Stimulated activated naive CD4-positive, alpha-beta T cell (primary cell): Measurements from ENCODE around the gene CNOT9.

Experiments
- DNase-seq, 6 experiments: peaks; one replicate each; lab custom pipeline; 2025; lab: John Stamatoyannopoulos, UW

CNOT9 gene

GRCh38 chr2:218577482-218578220, 9.0 kb downstream of the CNOT9 start:
- DNase-seq = no peak

GRCh38 chr2:218578272-218578877, 9.7 kb downstream of the CNOT9 start:
- no peak for DNase-seq

- DNase-seq = no peak
These were observed 13.4 kb downstream of the CNOT9 start for GRCh38 chr2:218582076-218582475.

- no peak for DNase-seq
These were observed 15.6 kb downstream of the CNOT9 start for GRCh38 chr2:218583983-218584850.

- no peak for DNase-seq
These were observed 16.9 kb downstream of the CNOT9 start for GRCh38 chr2:218585541-218585940.

- DNase-seq = no peak
These were observed 36.8 kb downstream of the CNOT9 start for GRCh38 chr2:218605432-218605831.

- no peak for DNase-seq
These were observed 38.9 kb downstream of the CNOT9 start, which contains the start of gene PLCD4 for GRCh38 chr2:218607436-218608115. PLCD4 (plus strand) TSS chr2:218607899; CDS start chr2:218615740, 7,841 bp downstream.

GRCh38 chr2:218615868-218616315, 47.3 kb downstream of the CNOT9 start:
- DNase-seq = no peak

GRCh38 chr2:218618102-218618860, 49.6 kb downstream of the CNOT9 start:
- no peak for DNase-seq

- DNase-seq = no peak
These were observed 52.4 kb downstream of the CNOT9 start for GRCh38 chr2:218621007-218621406.

GRCh38 chr2:218622606-218623365, 54.1 kb downstream of the CNOT9 start:
- DNase-seq = no peak

- DNase-seq = no peak
These were observed 54.7 kb downstream of the CNOT9 start for GRCh38 chr2:218623366-218623705.

- no peak for DNase-seq
These were observed 57.7 kb downstream of the CNOT9 start for GRCh38 chr2:218626369-218626768.

GRCh38 chr2:218627939-218628338, 59.3 kb downstream of the CNOT9 start:
- no peak for DNase-seq

GRCh38 chr2:218631837-218632236, 63.2 kb downstream of the CNOT9 start:
- DNase-seq = no peak

- DNase-seq = no peak
These were observed 67.1 kb downstream of the CNOT9 start for GRCh38 chr2:218635719-218636118.

GRCh38 chr2:218638372-218638771, 69.7 kb downstream of the CNOT9 start:
- no peak for DNase-seq

- DNase-seq = no peak
These were observed 73.5 kb downstream of the CNOT9 start for GRCh38 chr2:218642121-218642656.

GRCh38 chr2:218642786-218643185, 74.1 kb downstream of the CNOT9 start:
- DNase-seq = no peak

- DNase-seq = no peak
These were observed 75.2 kb downstream of the CNOT9 start for GRCh38 chr2:218643751-218644310.
